HL-60 (cell line): ENCODE results near the gene CBL.
"Not testable (repeated sequence)": the region's sequence is repeated elsewhere in the genome, so short reads cannot be mapped to it uniquely, and the experiment has no call there.

ENCODE experiments used
- DNase-seq, 2 experiments: peaks; one replicate each; pipeline ENCODE4 v3.0.0-alpha.2; 2010 to 2020; ENCODE audit warnings: low read depth in 1 of 2, low spot score in 1 of 2
- H3K27ac ChIP-seq: fragments of 250-450 bp; sonication (Bioruptor Pico); replicated peaks from 2 replicates; pipeline ENCODE4 v1.5.1; 2020; ENCODE audit warnings: mild to moderate bottlenecking, moderate library complexity
- H3K27me3 ChIP-seq: fragments of 250-450 bp; sonication (Bioruptor Pico); 2 replicates; pipeline ENCODE4 v1.5.1; 2021; ENCODE audit warnings: mild to moderate bottlenecking, moderate library complexity; ENCODE audit not compliant: insufficient read depth, poor library complexity, severe bottlenecking
- H3K4me3 ChIP-seq: replicated peaks from 2 replicates; pipeline ENCODE4 v1.5.1; 2011; ENCODE audit warnings: mild to moderate bottlenecking, control low read depth, low read length; ENCODE audit not compliant: insufficient read depth
- GABPA ChIP-seq: IDR thresholded peaks from 2 replicates; pipeline ENCODE4 v1.6.1; 2012; ENCODE audit warnings: low read depth
- POLR2AphosphoS5 ChIP-seq: IDR thresholded peaks from 2 replicates; pipeline ENCODE4 v1.6.1; 2012; ENCODE audit warnings: low read depth
- SPI1 ChIP-seq: IDR thresholded peaks from 2 replicates; pipeline ENCODE4 v1.6.1; 2012; ENCODE audit warnings: low read depth, mild to moderate bottlenecking, borderline replicate concordance
- TF ChIP-seq, protein P1 (sequence below): IDR thresholded peaks from one replicate; pipeline ENCODE4 v1.5.1; 2011; ENCODE audit warnings: low read length, control low read depth, inconsistent platforms; ENCODE audit not compliant: insufficient read depth
- TF ChIP-seq, protein P2 (sequence below): IDR thresholded peaks from 2 replicates; pipeline ENCODE4 v1.6.1; 2012; ENCODE audit warnings: low read depth; ENCODE audit not compliant: insufficient replicate concordance

CBL gene

DNA sequence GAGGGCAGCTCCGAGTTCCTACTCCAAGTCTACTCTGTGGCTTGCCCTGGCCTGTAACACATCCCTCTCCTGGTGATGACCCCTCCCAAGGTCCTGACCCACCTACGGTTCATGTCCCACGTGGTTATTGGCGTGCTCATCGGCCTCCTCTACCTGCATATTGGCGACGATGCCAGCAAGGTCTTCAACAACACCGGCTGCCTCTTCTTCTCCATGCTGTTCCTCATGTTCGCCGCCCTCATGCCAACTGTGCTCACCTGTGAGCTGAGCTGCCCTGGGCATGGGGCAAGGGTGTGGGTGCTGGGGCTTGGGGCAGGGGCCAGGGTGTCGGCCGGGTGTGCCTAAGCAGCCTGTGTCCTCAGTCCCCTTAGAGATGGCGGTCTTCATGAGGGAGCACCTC, 47.7 kb upstream of the CBL start:
- H3K27ac ChIP-seq: no peak overlapping the region
- no peaks in the 10 kb centered on the region for H3K27me3 ChIP-seq
- no peak for TF ChIP-seq POLR2AphosphoS5
- no peak for TF ChIP-seq GABPA
- TF ChIP-seq, protein P1, sequence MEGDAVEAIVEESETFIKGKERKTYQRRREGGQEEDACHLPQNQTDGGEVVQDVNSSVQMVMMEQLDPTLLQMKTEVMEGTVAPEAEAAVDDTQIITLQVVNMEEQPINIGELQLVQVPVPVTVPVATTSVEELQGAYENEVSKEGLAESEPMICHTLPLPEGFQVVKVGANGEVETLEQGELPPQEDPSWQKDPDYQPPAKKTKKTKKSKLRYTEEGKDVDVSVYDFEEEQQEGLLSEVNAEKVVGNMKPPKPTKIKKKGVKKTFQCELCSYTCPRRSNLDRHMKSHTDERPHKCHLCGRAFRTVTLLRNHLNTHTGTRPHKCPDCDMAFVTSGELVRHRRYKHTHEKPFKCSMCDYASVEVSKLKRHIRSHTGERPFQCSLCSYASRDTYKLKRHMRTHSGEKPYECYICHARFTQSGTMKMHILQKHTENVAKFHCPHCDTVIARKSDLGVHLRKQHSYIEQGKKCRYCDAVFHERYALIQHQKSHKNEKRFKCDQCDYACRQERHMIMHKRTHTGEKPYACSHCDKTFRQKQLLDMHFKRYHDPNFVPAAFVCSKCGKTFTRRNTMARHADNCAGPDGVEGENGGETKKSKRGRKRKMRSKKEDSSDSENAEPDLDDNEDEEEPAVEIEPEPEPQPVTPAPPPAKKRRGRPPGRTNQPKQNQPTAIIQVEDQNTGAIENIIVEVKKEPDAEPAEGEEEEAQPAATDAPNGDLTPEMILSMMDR: no peak
- TF ChIP-seq, protein P2, sequence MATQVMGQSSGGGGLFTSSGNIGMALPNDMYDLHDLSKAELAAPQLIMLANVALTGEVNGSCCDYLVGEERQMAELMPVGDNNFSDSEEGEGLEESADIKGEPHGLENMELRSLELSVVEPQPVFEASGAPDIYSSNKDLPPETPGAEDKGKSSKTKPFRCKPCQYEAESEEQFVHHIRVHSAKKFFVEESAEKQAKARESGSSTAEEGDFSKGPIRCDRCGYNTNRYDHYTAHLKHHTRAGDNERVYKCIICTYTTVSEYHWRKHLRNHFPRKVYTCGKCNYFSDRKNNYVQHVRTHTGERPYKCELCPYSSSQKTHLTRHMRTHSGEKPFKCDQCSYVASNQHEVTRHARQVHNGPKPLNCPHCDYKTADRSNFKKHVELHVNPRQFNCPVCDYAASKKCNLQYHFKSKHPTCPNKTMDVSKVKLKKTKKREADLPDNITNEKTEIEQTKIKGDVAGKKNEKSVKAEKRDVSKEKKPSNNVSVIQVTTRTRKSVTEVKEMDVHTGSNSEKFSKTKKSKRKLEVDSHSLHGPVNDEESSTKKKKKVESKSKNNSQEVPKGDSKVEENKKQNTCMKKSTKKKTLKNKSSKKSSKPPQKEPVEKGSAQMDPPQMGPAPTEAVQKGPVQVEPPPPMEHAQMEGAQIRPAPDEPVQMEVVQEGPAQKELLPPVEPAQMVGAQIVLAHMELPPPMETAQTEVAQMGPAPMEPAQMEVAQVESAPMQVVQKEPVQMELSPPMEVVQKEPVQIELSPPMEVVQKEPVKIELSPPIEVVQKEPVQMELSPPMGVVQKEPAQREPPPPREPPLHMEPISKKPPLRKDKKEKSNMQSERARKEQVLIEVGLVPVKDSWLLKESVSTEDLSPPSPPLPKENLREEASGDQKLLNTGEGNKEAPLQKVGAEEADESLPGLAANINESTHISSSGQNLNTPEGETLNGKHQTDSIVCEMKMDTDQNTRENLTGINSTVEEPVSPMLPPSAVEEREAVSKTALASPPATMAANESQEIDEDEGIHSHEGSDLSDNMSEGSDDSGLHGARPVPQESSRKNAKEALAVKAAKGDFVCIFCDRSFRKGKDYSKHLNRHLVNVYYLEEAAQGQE: no peak
- no peak for TF ChIP-seq SPI1
- DNase-seq: no peak
- no peak overlapping the region for H3K4me3 ChIP-seq

DNA sequence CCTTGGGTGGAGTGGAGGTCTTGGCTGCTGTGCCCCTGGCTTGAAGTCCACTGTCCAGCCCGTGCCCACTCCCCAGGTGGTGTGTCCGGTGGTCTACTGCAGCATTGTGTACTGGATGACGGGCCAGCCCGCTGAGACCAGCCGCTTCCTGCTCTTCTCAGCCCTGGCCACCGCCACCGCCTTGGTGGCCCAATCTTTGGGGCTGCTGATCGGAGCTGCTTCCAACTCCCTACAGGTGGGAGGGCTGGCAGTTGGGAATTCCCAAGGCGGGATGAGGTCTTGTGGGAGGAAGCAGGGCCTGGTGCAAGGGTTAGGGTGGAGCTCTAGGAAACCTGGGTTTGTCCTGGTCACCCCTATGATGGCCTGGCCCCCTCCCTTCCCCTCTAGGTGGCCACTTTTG, 46.0 kb upstream of the CBL start:
- Histone ChIP-seq H3K4me3 (no peak overlapping the region), H3K27ac (no peak overlapping the region), H3K27me3 (no peaks in the 10 kb centered on the region)
- TF ChIP-seq GABPA: no peak
- no peak for DNase-seq

DNA sequence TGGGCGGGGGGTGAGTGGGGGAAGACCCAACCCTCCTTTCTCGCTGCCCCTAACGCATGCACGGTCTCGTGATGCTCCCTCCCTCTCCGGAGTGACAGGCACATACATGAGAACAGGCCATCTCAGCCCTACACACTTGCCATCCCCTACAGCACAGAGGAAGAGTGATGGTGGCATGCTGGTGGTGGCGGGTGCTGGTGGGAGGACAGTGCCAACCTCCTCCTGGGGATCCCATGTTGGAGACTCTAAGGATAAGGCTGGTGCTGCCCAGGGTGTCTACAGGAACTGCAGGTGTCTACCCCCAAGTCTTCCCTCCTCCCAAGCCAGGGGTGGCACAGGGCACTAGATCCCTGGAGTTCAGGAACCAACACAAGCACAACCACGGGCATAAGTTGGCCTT, 44.3 kb upstream of the CBL start:
- Histone ChIP-seq H3K4me3 (no peak overlapping the region), H3K27ac (no peak overlapping the region), H3K27me3 (no peaks in the 10 kb centered on the region)
- TF ChIP-seq GABPA (no peak), SPI1 (no peak), POLR2AphosphoS5 (no peak)
- TF ChIP-seq, protein P1: no peak
- TF ChIP-seq, protein P2: no peak
- DNase-seq: no peak

DNA sequence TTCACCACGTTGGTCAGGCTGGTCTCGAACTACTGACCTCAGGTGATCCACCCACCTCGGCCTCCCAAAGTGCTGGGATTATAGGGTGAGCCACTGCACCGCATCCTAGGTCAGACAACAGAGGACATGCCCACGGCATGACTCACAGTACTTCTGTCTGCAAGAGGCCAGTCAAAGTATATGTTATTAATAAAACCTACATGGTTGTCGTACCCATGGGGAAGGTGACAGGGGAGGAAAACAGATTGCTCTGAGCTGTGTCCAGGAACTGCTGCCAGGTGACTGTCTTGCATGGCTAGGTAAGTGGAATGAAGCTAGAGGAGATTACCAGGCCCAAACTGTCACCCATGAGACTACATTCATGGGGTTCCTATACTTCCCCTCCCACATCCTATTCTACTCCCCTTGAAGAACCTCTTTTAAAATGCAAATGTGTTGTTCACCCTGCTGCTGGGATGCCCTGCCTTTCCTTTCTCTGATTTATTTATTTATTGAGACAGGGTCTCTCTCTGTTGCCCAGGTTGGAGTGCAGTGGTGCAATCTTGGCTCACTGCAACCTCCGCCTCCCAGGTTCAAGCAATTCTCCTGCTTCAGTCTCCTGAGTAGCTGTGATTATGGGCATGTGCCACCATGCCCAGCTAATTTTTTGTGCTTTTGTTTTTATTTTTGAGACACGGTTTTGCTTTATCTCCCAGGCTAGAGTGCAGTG, 39.6 kb upstream of the CBL start:
- DNase-seq: no peak
- Histone ChIP-seq H3K27ac (no peak overlapping the region), H3K27me3 (no peaks in the 10 kb centered on the region), H3K4me3 (no peak overlapping the region)
- TF ChIP-seq, protein P1: no peak
- TF ChIP-seq, protein P2: no peak
- no peak for TF ChIP-seq POLR2AphosphoS5
- no peak for TF ChIP-seq GABPA
- TF ChIP-seq SPI1: no peak

DNA sequence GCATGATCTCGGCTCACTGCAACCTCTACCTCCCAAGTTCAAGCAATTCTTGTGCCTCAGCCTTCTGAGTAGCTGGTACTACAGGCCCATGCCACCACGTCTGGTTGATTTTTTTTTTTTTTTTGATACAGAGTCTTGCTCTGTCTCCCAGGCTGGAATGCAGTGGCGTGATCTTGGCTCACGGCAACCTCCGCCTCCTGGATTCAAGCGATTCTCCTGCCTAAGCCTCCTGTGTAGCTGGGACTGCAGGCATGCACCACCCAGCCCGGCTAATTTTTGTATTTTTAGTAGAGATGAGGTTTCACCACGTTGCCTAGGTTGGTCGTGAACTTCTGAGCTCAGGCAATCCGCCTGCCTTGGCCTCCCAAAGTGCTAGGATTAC, 39.1 kb upstream of the CBL start:
- H3K27me3 ChIP-seq, H3K4me3 ChIP-seq, DNase-seq, H3K27ac ChIP-seq: not testable (repeated sequence)
